Measurements from ENCODE around the gene VSIG1.
A peak's percentile ranks its signal among the peaks of the same experiment; 100 is the strongest.

VSIG1 gene

DNA sequence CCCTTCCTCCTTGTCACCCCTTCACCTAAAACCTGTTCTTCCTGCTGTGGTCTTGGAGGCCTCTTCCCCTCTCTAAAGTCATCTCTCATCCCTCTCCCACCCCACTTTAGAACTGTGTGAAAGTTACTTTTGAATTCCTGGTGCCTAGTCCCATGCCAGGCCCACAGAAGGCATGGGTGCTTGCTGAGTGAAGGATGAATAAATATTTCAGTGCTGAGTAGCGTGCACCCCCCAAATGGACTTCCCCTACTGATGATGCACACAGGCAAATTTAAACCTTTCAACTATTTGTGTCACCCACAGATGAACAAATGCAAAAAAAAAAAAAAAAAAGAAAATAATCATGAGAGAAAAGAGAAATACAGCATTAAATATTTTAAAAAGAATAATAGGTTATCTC lies 26.7 kb downstream of the VSIG1 start:
- no CpG with 5 or more reads among the region's 1 CpG for WGBS

DNA sequence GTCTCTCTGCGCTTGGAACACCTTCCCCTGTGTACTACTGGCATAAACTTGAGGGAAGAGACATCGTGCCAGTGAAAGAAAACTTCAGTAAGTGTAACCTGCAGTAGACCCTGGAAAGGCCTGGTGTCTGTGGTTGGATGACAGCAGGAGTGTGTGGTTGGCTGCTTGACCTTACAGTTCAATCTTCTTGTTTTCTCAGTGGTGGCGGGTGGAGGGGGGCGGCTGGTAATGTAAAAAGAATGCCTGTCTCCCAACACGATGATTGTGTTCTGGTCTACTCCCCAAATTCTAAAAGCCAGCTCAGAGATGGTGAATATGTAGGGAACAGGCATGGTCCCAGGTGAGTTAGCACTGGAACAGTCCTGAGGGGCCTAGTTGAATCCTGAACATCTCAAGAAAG lies 27.9 kb downstream of the VSIG1 start:
- no peak overlapping the region for H2BK12ac ChIP-seq (ENCODE audit: low read length in 2 of 2)
- peaks cover 0 to 32% of the 10 kb centered on the region in 2 experiments for H3K27me3 ChIP-seq (ENCODE audit: control insufficient read depth in 1 of 2, insufficient read depth in 1 of 2, low read length in 2 of 2)
- no peak overlapping the region for H3K4me3 ChIP-seq (ENCODE audit: insufficient read depth in 1 of 2, low read depth in 1 of 2, low read length in 2 of 2)
- no peak overlapping the region for H3K4ac ChIP-seq (ENCODE audit: low read depth in 1 of 2, low read length in 2 of 2)
- H3K36me3 ChIP-seq (ENCODE audit: control insufficient read depth in 1 of 2, insufficient read depth in 2 of 2, low read depth in 1 of 2, low read length in 2 of 2) = no peaks in the 10 kb centered on the region
- no peak overlapping the region for H3K27ac ChIP-seq (ENCODE audit: low read length, poor library complexity, severe bottlenecking)
- peak overlapping the region; percentile 22 for H3K4me2 ChIP-seq (ENCODE audit: low read length, poor library complexity, severe bottlenecking)
- no peak overlapping the region for H3K23ac ChIP-seq (ENCODE audit: low read length in 2 of 2)
- H2AK5ac ChIP-seq (ENCODE audit: low read length, severe bottlenecking) = no peak overlapping the region
- DNase-seq = peak; percentile 2
- no peak overlapping the region for H2BK5ac ChIP-seq (ENCODE audit: low read depth, low read length, poor library complexity, severe bottlenecking)
- no peak overlapping the region for H2BK120ac ChIP-seq (ENCODE audit: low read depth, low read length)
- H3K79me1 ChIP-seq (replicated peaks; ENCODE audit: low read length, poor library complexity, severe bottlenecking) = no peaks in the 10 kb centered on the region
- H4K91ac ChIP-seq (ENCODE audit: low read length) = no peak overlapping the region
- H2AFZ ChIP-seq (ENCODE audit: low read depth, low read length) = no peak overlapping the region
- H4K8ac ChIP-seq (ENCODE audit: low read length) = no peak overlapping the region
- H2BK15ac ChIP-seq (ENCODE audit: low read depth, poor library complexity, severe bottlenecking) = no peak overlapping the region
- no peak overlapping the region for H3K9ac ChIP-seq (ENCODE audit: low read length)
- H3K14ac ChIP-seq (ENCODE audit: low read length in 2 of 2) = no peak overlapping the region
- no peaks in the 10 kb centered on the region for H3K9me3 ChIP-seq (ENCODE audit: control insufficient read depth, low read length)
- no peaks in the 10 kb centered on the region for H3K4me1 ChIP-seq (ENCODE audit: control insufficient read depth, insufficient read depth, low read depth, low read length)
- WGBS = 98% methylated on average over 3 of the region's 5 CpGs
- H3K18ac ChIP-seq (ENCODE audit: low read depth in 1 of 2, low read length in 2 of 2) = no peak overlapping the region

More for the DNA sequence above, 26.7 kb downstream of the VSIG1 start:
- Histone ChIP-seq H3K27me3 (ENCODE audit: control insufficient read depth in 1 of 2, insufficient read depth in 1 of 2, low read length in 2 of 2) (peaks cover 0 to 40% of the 10 kb centered on the region in 2 experiments), H2AFZ (ENCODE audit: low read depth, low read length) (no peak overlapping the region), H3K14ac (ENCODE audit: low read length in 2 of 2) (no peak overlapping the region), H3K79me1 (replicated peaks; ENCODE audit: low read length, poor library complexity, severe bottlenecking) (no peaks in the 10 kb centered on the region), H3K9ac (ENCODE audit: low read length) (no peak overlapping the region), H2BK5ac (ENCODE audit: low read depth, low read length, poor library complexity, severe bottlenecking) (no peak overlapping the region), H3K36me3 (ENCODE audit: control insufficient read depth in 1 of 2, insufficient read depth in 2 of 2, low read depth in 1 of 2, low read length in 2 of 2) (no peaks in the 10 kb centered on the region), H3K18ac (ENCODE audit: low read depth in 1 of 2, low read length in 2 of 2) (no peak overlapping the region), H4K91ac (ENCODE audit: low read length) (no peak overlapping the region), H2BK120ac (ENCODE audit: low read depth, low read length) (no peak overlapping the region), H2BK12ac (ENCODE audit: low read length in 2 of 2) (no peak overlapping the region), H3K9me3 (ENCODE audit: control insufficient read depth, low read length) (no peaks in the 10 kb centered on the region), H3K4ac (ENCODE audit: low read depth in 1 of 2, low read length in 2 of 2) (no peak overlapping the region), H3K4me3 (ENCODE audit: insufficient read depth in 1 of 2, low read depth in 1 of 2, low read length in 2 of 2) (no peak overlapping the region), H2AK5ac (ENCODE audit: low read length, severe bottlenecking) (no peak overlapping the region), H3K4me2 (ENCODE audit: low read length, poor library complexity, severe bottlenecking) (no peak overlapping the region), H3K23ac (ENCODE audit: low read length in 2 of 2) (no peak overlapping the region), H2BK15ac (ENCODE audit: low read depth, poor library complexity, severe bottlenecking) (no peak overlapping the region), H4K8ac (ENCODE audit: low read length) (no peak overlapping the region), H3K4me1 (ENCODE audit: control insufficient read depth, insufficient read depth, low read depth, low read length) (no peaks in the 10 kb centered on the region), H3K27ac (ENCODE audit: low read length, poor library complexity, severe bottlenecking) (no peak overlapping the region)
- DNase-seq = no peak

DNA sequence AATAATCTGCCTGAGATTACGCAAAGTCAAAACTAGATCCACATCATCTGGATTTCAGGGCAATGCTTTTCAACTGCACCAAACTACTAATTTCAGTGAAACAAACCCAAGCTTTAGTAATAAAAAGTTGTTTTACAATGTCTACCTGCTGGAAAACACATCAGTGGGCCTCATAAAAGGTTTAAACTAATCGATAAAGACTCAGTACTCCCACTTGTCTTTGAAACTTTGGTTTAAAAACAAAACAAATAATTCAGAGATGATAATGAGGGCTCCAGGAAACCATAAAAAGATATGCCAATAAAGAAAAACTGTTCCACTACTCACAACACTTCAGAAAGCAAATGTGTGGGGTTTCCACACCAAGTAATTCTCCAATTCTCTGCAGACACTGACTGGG lies 36.2 kb downstream of the VSIG1 start:
- peaks cover 0 to 22% of the 10 kb centered on the region in 2 experiments for H3K27me3 ChIP-seq (ENCODE audit: control insufficient read depth in 1 of 2, insufficient read depth in 1 of 2, low read length in 2 of 2)
- no peak overlapping the region for H3K4ac ChIP-seq (ENCODE audit: low read depth in 1 of 2, low read length in 2 of 2)
- no peaks in the 10 kb centered on the region for H3K9me3 ChIP-seq (ENCODE audit: control insufficient read depth, low read length)
- H3K4me2 ChIP-seq (ENCODE audit: low read length, poor library complexity, severe bottlenecking) = no peak overlapping the region
- H4K8ac ChIP-seq (ENCODE audit: low read length) = no peak overlapping the region
- H3K4me1 ChIP-seq (ENCODE audit: control insufficient read depth, insufficient read depth, low read depth, low read length) = no peaks in the 10 kb centered on the region
- no peak overlapping the region for H3K23ac ChIP-seq (ENCODE audit: low read length in 2 of 2)
- H2BK15ac ChIP-seq (ENCODE audit: low read depth, poor library complexity, severe bottlenecking) = no peak overlapping the region
- H3K36me3 ChIP-seq (ENCODE audit: control insufficient read depth in 1 of 2, insufficient read depth in 2 of 2, low read depth in 1 of 2, low read length in 2 of 2) = peaks cover 0 to 16% of the 10 kb centered on the region in 2 experiments
- H2AFZ ChIP-seq (ENCODE audit: low read depth, low read length) = no peak overlapping the region
- no peak overlapping the region for H3K18ac ChIP-seq (ENCODE audit: low read depth in 1 of 2, low read length in 2 of 2)
- no peak overlapping the region for H3K27ac ChIP-seq (ENCODE audit: low read length, poor library complexity, severe bottlenecking)
- H3K14ac ChIP-seq (ENCODE audit: low read length in 2 of 2) = no peak overlapping the region
- no peak for DNase-seq
- H2AK5ac ChIP-seq (ENCODE audit: low read length, severe bottlenecking) = no peak overlapping the region
- H4K91ac ChIP-seq (ENCODE audit: low read length) = no peak overlapping the region
- no peaks in the 10 kb centered on the region for H3K79me1 ChIP-seq (replicated peaks; ENCODE audit: low read length, poor library complexity, severe bottlenecking)
- H2BK12ac ChIP-seq (ENCODE audit: low read length in 2 of 2) = no peak overlapping the region
- 100% methylated on average over 2 of the region's 2 CpGs for WGBS
- H2BK5ac ChIP-seq (ENCODE audit: low read depth, low read length, poor library complexity, severe bottlenecking) = no peak overlapping the region
- H2BK120ac ChIP-seq (ENCODE audit: low read depth, low read length) = no peak overlapping the region
- no peak overlapping the region for H3K9ac ChIP-seq (ENCODE audit: low read length)
- no peak overlapping the region for H3K4me3 ChIP-seq (ENCODE audit: insufficient read depth in 1 of 2, low read depth in 1 of 2, low read length in 2 of 2)

DNA sequence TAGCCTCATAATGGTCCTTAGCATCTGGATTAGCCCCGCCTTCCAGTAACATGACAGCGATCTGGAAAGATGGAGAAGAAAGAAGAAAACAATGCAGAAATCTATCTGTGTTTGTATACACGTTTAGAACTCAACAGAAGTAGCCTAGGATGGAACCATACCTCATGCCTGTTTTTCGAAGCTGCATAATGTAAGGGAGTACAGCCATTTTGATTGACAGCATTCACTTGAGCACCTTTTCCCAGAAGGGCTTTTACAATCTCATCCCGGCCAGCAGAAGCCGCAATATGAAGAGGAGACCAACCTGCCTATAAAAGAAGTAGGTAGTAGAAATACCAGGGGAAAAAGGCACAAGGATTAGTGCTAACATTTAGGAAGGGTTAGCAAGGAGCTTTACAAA lies 42.9 kb downstream of the VSIG1 start:
- H2AFZ ChIP-seq (ENCODE audit: low read depth, low read length) = no peak overlapping the region
- H2BK12ac ChIP-seq (ENCODE audit: low read length in 2 of 2) = no peak overlapping the region
- H2BK15ac ChIP-seq (ENCODE audit: low read depth, poor library complexity, severe bottlenecking) = no peak overlapping the region
- WGBS = 95% methylated on average over 6 of the region's 6 CpGs
- no peak overlapping the region for H4K91ac ChIP-seq (ENCODE audit: low read length)
- no peak overlapping the region for H3K23ac ChIP-seq (ENCODE audit: low read length in 2 of 2)
- no peaks in the 10 kb centered on the region for H3K9me3 ChIP-seq (ENCODE audit: control insufficient read depth, low read length)
- no peak overlapping the region for H3K4ac ChIP-seq (ENCODE audit: low read depth in 1 of 2, low read length in 2 of 2)
- H3K4me1 ChIP-seq (ENCODE audit: control insufficient read depth, insufficient read depth, low read depth, low read length) = no peaks in the 10 kb centered on the region
- no peak overlapping the region for H2BK120ac ChIP-seq (ENCODE audit: low read depth, low read length)
- H2AK5ac ChIP-seq (ENCODE audit: low read length, severe bottlenecking) = no peak overlapping the region
- H3K27ac ChIP-seq (ENCODE audit: low read length, poor library complexity, severe bottlenecking) = no peak overlapping the region
- H3K18ac ChIP-seq (ENCODE audit: low read depth in 1 of 2, low read length in 2 of 2) = no peak overlapping the region
- H3K79me1 ChIP-seq (replicated peaks; ENCODE audit: low read length, poor library complexity, severe bottlenecking) = no peaks in the 10 kb centered on the region
- H3K36me3 ChIP-seq (ENCODE audit: control insufficient read depth in 1 of 2, insufficient read depth in 2 of 2, low read depth in 1 of 2, low read length in 2 of 2) = peaks cover 0 to 39% of the 10 kb centered on the region in 2 experiments
- peaks cover 0 to under 1% of the 10 kb centered on the region in 2 experiments for H3K27me3 ChIP-seq (ENCODE audit: control insufficient read depth in 1 of 2, insufficient read depth in 1 of 2, low read length in 2 of 2)
- no peak for DNase-seq
- H3K4me3 ChIP-seq (ENCODE audit: insufficient read depth in 1 of 2, low read depth in 1 of 2, low read length in 2 of 2) = no peak overlapping the region
- H2BK5ac ChIP-seq (ENCODE audit: low read depth, low read length, poor library complexity, severe bottlenecking) = no peak overlapping the region
- no peak overlapping the region for H3K4me2 ChIP-seq (ENCODE audit: low read length, poor library complexity, severe bottlenecking)
- no peak overlapping the region for H3K14ac ChIP-seq (ENCODE audit: low read length in 2 of 2)
- H3K9ac ChIP-seq (ENCODE audit: low read length) = no peak overlapping the region
- no peak overlapping the region for H4K8ac ChIP-seq (ENCODE audit: low read length)

Measured in mesenchymal stem cell (in vitro differentiated cells and primary cell).